ENCODE measurements around the gene AGFG2.
A peak's percentile ranks its signal among the peaks of the same experiment; 100 is the strongest.
"Not testable (repeated sequence)": the region's sequence is repeated elsewhere in the genome, so short reads cannot be mapped to it uniquely, and the experiment has no call there.

The AGFG2 gene

GRCh38 chr7:100546926-100547800 is 8.2 kb downstream of the AGFG2 start:
- peak in 1 of 58 donors; percentile 5 for DNase-seq

GRCh38 chr7:100547872-100548271 is 8.9 kb downstream of the AGFG2 start:
- peak in 3 of 58 donors; percentile 6 to 55 (median 26) for DNase-seq

GRCh38 chr7:100548446-100548845 is 9.4 kb downstream of the AGFG2 start:
- DNase-seq: not testable (repeated sequence)

- DNase-seq: no peak
Measured at GRCh38 chr7:100552532-100552931, 13.5 kb downstream of the AGFG2 start.

- no peak for DNase-seq
Measured at GRCh38 chr7:100553032-100553431, 14.0 kb downstream of the AGFG2 start.

- DNase-seq: no peak
Measured at GRCh38 chr7:100555701-100556100, 16.7 kb downstream of the AGFG2 start.

GRCh38 chr7:100556541-100556940 is 17.5 kb downstream of the AGFG2 start:
- no peak for DNase-seq

- no peak for DNase-seq
Measured at GRCh38 chr7:100559127-100559526, 20.1 kb downstream of the AGFG2 start.

GRCh38 chr7:100561491-100562194 is 22.6 kb downstream of the AGFG2 start:
- DNase-seq: no peak

- DNase-seq: no peak
Measured at GRCh38 chr7:100562195-100563099, 23.4 kb downstream of the AGFG2 start.

GRCh38 chr7:100563100-100563564 is 24.1 kb downstream of the AGFG2 start:
- DNase-seq: no peak

- peak in 50 of 58 donors; percentile 9 to 83 (median 42) for DNase-seq
Measured at GRCh38 chr7:100563809-100564400, 24.9 kb downstream of the AGFG2 start.

GRCh38 chr7:100564405-100564804 is 25.4 kb downstream of the AGFG2 start:
- DNase-seq: not testable (repeated sequence)

- DNase-seq: no peak
Measured at GRCh38 chr7:100565133-100565571, 26.1 kb downstream of the AGFG2 start.

GRCh38 chr7:100566018-100566531 is 27.1 kb downstream of the AGFG2 start:
- DNase-seq: no peak

- DNase-seq: peak in 1 of 58 donors; percentile 17
Measured at GRCh38 chr7:100567031-100567730, 28.2 kb downstream of the AGFG2 start.

GRCh38 chr7:100567751-100568175 is 28.8 kb downstream of the AGFG2 start:
- no peak for DNase-seq

GRCh38 chr7:100568176-100568895 is 29.3 kb downstream of the AGFG2 start:
- DNase-seq: peak in 1 of 58 donors; percentile 30
